ENCODE results near the gene MESP2.

Gene MESP2, protein sequence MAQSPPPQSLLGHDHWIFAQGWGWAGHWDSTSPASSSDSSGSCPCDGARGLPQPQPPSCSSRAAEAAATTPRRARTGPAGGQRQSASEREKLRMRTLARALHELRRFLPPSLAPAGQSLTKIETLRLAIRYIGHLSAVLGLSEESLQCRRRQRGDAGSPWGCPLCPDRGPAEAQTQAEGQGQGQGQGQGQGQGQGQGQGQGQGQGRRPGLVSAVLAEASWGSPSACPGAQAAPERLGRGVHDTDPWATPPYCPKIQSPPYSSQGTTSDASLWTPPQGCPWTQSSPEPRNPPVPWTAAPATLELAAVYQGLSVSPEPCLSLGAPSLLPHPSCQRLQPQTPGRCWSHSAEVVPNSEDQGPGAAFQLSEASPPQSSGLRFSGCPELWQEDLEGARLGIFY

DNA sequence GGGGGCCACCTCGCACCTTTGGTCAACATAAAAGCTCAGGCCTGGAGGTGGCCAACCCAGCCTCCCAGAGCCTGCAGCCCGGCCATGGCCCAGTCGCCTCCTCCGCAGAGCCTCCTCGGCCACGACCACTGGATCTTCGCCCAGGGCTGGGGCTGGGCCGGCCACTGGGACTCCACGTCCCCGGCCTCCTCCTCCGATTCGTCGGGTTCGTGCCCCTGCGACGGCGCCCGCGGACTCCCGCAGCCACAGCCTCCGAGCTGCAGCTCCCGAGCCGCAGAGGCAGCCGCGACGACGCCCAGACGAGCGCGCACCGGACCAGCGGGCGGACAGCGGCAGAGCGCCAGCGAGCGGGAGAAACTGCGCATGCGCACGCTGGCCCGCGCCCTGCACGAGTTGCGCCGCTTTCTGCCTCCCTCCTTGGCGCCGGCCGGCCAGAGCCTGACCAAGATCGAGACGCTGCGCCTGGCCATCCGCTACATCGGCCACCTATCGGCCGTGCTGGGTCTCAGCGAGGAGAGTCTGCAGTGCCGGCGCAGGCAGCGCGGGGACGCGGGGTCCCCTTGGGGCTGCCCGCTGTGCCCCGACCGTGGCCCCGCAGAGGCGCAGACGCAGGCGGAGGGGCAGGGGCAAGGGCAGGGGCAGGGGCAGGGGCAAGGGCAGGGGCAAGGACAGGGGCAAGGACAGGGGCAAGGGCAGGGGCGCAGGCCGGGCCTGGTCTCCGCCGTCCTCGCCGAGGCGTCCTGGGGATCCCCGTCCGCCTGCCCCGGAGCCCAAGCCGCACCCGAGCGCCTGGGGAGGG is at the start of gene MESP2:
MESP2 (plus strand) TSS at position 59 of the 799 bp plus-strand sequence; CDS start at position 85, 26 bp downstream.
- TF ChIP-seq, protein P1, sequence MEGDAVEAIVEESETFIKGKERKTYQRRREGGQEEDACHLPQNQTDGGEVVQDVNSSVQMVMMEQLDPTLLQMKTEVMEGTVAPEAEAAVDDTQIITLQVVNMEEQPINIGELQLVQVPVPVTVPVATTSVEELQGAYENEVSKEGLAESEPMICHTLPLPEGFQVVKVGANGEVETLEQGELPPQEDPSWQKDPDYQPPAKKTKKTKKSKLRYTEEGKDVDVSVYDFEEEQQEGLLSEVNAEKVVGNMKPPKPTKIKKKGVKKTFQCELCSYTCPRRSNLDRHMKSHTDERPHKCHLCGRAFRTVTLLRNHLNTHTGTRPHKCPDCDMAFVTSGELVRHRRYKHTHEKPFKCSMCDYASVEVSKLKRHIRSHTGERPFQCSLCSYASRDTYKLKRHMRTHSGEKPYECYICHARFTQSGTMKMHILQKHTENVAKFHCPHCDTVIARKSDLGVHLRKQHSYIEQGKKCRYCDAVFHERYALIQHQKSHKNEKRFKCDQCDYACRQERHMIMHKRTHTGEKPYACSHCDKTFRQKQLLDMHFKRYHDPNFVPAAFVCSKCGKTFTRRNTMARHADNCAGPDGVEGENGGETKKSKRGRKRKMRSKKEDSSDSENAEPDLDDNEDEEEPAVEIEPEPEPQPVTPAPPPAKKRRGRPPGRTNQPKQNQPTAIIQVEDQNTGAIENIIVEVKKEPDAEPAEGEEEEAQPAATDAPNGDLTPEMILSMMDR (IDR thresholded peaks at IDR 0.05; ENCODE audit: low read depth, low read length): peak; percentile 43
- DNase-seq (ENCODE audit: low read depth in 2 of 2): peak; percentile 79 to 86

DNA sequence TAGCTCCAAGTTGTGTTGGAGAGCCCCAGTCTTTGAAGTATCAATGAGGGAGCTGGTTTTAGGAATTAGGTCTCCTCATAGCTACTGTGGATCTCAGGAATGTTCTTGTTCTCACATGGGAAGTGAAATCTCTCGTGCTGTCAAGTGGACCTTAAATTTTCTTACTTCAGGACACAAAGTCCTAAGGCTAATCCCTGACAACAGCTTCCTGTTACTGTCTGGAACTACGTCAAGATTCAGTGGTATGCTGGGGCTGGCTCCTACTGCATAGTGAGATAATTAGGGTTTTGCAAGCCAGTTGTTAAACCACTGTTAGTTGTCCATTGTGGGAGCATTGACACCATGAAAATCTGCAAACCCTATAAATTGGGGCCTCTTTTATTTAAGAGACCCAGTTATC is 47.9 kb upstream of the MESP2 start:
- DNase-seq (ENCODE audit: low read depth in 2 of 2): peak; percentile 62 to 97
- no peak overlapping the region for H3K4me3 ChIP-seq (replicated peaks in 1 of 2; ENCODE audit: low read depth in 2 of 2, low read length in 2 of 2)
- TF ChIP-seq, protein P1 (IDR thresholded peaks at IDR 0.05; ENCODE audit: low read depth, low read length): no peak

More for the DNA sequence above, at the start of gene MESP2:
- peak within 1 kb of the TSS; percentile 42 to 47 for H3K4me3 ChIP-seq (replicated peaks in 1 of 2; ENCODE audit: low read depth in 2 of 2, low read length in 2 of 2)

DNA sequence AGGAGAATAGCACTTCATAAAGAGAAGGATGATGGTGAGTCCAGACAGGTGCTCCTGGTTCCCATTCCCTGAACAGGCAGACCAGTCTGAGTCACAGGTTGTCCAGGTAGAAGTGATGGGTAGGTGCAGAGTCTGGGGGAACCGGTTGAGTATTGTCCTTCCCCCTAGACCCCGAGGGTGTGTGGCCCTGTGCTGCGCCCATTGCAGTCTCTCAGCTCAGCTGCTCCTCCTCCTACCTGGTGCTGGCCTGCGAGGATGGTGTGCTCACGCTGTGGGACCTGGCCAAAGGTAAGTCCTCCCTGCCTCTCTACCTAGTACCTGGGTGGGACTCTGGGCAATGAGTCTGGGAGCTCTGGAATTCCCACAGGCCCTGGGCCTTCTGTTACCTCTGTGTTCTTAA is 44.9 kb upstream of the MESP2 start:
- TF ChIP-seq, protein P1 (IDR thresholded peaks at IDR 0.05; ENCODE audit: low read depth, low read length): no peak
- H3K4me3 ChIP-seq (replicated peaks in 1 of 2; ENCODE audit: low read depth in 2 of 2, low read length in 2 of 2): no peak overlapping the region
- DNase-seq (ENCODE audit: low read depth in 2 of 2): no peak

DNA sequence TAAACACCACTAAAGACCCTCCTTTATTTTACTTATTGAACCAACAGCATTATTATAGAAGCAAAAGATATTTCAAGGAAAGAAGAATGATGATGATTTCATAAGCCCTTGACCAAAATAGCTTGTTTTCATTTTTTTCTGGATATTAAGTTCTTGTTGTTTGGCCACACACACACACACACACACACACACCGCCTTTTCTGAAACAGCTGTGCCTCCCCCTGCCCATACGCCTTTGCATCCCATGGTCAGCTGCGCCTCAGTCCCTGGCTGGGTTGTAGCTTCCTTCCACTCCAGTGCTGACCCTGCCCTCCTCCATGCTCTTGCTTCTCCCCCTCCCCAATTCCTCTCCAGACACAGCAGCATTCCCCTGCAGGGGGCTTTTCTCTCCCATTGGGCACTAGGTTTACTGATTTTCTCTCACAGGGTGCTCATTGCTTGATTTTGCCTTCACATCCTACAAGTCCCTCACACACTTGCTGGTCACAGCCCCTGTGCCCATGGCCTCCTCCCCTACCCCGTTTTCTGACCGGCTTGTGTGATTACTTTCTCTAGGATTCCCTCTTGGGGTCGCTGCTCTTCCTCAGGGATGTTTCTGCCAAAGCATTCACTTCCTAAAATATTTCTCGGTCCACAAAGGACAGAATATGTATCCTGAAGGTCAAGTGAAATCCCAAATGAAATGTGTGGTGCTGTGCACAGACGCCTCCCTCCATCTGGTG is 43.5 kb upstream of the MESP2 start:
- H3K4me3 ChIP-seq (replicated peaks in 1 of 2; ENCODE audit: low read depth in 2 of 2, low read length in 2 of 2): no peak overlapping the region
- TF ChIP-seq, protein P1 (IDR thresholded peaks at IDR 0.05; ENCODE audit: low read depth, low read length): no peak
- no peak for DNase-seq (ENCODE audit: low read depth in 2 of 2)

DNA sequence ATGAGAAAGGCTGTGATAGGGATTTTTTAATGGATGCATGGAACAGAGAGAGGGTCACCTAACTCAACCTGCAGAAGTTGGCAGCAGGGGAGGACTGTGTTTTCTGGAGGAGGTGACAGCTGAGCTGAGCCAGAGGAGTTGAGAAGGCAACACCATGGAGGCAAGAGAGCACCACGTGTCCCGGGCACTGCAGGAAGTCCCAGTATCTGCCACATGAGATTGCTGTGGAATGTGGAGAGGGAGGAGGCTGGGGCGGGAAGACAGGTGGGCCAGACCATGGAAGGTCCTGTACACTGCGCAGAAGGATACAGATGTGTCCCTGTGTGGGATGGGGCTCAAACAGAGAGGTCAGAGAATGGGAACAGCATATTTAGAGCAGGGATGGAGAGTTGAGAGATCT is 40.4 kb upstream of the MESP2 start:
- DNase-seq (ENCODE audit: low read depth in 2 of 2): no peak
- TF ChIP-seq, protein P1 (IDR thresholded peaks at IDR 0.05; ENCODE audit: low read depth, low read length): no peak
- no peak overlapping the region for H3K4me3 ChIP-seq (replicated peaks in 1 of 2; ENCODE audit: low read depth in 2 of 2, low read length in 2 of 2)

DNA sequence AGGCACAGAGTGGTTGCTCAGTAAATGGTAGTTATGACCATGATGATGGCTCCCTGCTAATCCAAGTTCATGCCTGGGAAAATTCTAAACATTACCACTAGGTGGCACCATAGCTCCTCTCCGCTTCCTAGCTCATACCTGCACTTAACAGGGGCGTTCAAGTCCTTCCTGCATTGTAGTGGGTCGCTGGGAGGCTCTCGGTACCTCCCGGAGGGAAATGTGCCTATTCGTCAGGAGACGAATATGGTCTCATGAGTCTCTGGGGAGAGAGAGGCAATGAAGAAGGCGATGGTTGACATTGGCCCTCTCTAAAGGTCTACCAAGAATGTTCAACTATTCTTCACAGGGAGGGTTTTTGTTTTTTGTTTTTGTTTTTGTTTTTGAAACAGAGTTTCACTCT is 36.0 kb upstream of the MESP2 start:
- peak; percentile 82 to 83 for DNase-seq (ENCODE audit: low read depth in 2 of 2)
- no peak overlapping the region for H3K4me3 ChIP-seq (replicated peaks in 1 of 2; ENCODE audit: low read depth in 2 of 2, low read length in 2 of 2)
- TF ChIP-seq, protein P1 (IDR thresholded peaks at IDR 0.05; ENCODE audit: low read depth, low read length): peak; percentile 83

Measured in cardiac fibroblast (primary cell).